ENCODE data around the gene ZBP1.

DNA sequence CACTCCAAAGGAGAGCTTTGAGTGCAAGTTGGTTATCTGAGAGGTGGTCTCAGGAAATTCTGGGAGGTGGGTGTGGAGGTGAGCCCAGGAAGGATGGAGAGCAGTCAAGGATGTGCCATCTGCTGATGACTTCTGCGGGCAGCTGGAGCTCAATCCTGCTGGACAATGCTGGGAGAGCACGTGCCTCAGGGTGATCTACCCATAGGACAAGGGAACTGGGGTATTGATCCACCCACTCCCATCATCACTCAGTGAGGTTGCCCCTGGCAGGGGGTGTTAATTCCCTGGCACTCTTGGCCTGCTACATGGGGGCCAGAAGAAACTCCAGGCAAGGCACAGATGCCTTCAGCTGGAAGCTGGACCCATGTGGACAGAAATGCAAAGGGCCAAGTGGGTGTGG lies 7.1 kb upstream of the ZBP1 start:
- TF ChIP-seq, protein P1, sequence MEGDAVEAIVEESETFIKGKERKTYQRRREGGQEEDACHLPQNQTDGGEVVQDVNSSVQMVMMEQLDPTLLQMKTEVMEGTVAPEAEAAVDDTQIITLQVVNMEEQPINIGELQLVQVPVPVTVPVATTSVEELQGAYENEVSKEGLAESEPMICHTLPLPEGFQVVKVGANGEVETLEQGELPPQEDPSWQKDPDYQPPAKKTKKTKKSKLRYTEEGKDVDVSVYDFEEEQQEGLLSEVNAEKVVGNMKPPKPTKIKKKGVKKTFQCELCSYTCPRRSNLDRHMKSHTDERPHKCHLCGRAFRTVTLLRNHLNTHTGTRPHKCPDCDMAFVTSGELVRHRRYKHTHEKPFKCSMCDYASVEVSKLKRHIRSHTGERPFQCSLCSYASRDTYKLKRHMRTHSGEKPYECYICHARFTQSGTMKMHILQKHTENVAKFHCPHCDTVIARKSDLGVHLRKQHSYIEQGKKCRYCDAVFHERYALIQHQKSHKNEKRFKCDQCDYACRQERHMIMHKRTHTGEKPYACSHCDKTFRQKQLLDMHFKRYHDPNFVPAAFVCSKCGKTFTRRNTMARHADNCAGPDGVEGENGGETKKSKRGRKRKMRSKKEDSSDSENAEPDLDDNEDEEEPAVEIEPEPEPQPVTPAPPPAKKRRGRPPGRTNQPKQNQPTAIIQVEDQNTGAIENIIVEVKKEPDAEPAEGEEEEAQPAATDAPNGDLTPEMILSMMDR (IDR thresholded peaks at IDR 0.05) = no peak
- TF ChIP-seq POLR2A (IDR thresholded peaks at IDR 0.05) (no peak), EP300 (IDR thresholded peaks at IDR 0.05) (no peak)
